ENCODE measurements around the gene MBLAC2. TPM values are rescaled to one million over a fixed set of nuclear protein-coding genes. Genes with fewer than 3 reads are reported as not detected.

MBLAC2 gene
- total RNA-seq, 1 donor from 2014 or later: 7.3 TPM

GRCh38 chr5:90418214-90418613 lies 56.4 kb downstream of the MBLAC2 start:
- CTCF ChIA-PET: no interaction called here
- TF ChIP-seq CTCF (IDR thresholded peaks at IDR 0.05): no peak
- no peaks in the 10 kb centered on the region for H3K9me3 Mint-ChIP-seq
- no peak overlapping the region for H3K27ac Mint-ChIP-seq
- no peak overlapping the region for H3K4me3 Mint-ChIP-seq
- H3K27me3 Mint-ChIP-seq: peaks cover 24% of the 10 kb centered on the region
- no peaks in the 10 kb centered on the region for H3K36me3 Mint-ChIP-seq (ENCODE audit: low read depth)
- DNase-seq: no peak
- H3K4me1 Mint-ChIP-seq: no peaks in the 10 kb centered on the region
- intact Hi-C loops (cut with micrococcal nuclease): no loop called here
- no peak for ATAC-seq (ENCODE audit: low read depth)
- POLR2A ChIA-PET: interaction anchor here (0.5 kb wide), 1 partner anchor 38 kb away, joined by 3 read pairs; no protein-coding TSS in a partner anchor

GRCh38 chr5:90410178-90410762 lies 64.3 kb downstream of the MBLAC2 start:
- peaks cover 7% of the 10 kb centered on the region for H3K4me1 Mint-ChIP-seq
- POLR2A ChIA-PET: interaction anchor here (0.5 to 2.6 kb wide), 22 partner anchors 10 to 1681 kb away, joined by 3 to 48 read pairs (median 4); partner anchors contain the start of genes ARRDC3, LYSMD3, MBLAC2 and MEF2C
- no peaks in the 10 kb centered on the region for H3K27me3 Mint-ChIP-seq
- peaks cover 17% of the 10 kb centered on the region for H3K36me3 Mint-ChIP-seq (ENCODE audit: low read depth)
- ATAC-seq (ENCODE audit: low read depth) (no peak), DNase-seq (no peak)
- H3K4me3 Mint-ChIP-seq: no peak overlapping the region
- no peak for TF ChIP-seq CTCF (IDR thresholded peaks at IDR 0.05)
- CTCF ChIA-PET: interaction anchor here (1.0 to 1.6 kb wide), 3 partner anchors 64 to 1681 kb away, joined by 3 to 6 read pairs (median 3); partner anchors contain the start of genes LYSMD3, MBLAC2 and POLR3G
- no peaks in the 10 kb centered on the region for H3K9me3 Mint-ChIP-seq
- intact Hi-C loops (cut with micrococcal nuclease): no loop called here
- H3K27ac Mint-ChIP-seq: no peak overlapping the region

- no peak for TF ChIP-seq CTCF (IDR thresholded peaks at IDR 0.05)
- POLR2A ChIA-PET: interaction anchor here (0.5 to 2.6 kb wide), 24 partner anchors 9 to 1750 kb away, joined by 3 to 48 read pairs (median 4); partner anchors contain the start of genes ARRDC3, LYSMD3, MBLAC2 and MEF2C
- Mint-ChIP-seq H3K27me3 (no peaks in the 10 kb centered on the region), H3K4me1 (peaks cover 11% of the 10 kb centered on the region), H3K9me3 (no peaks in the 10 kb centered on the region), H3K4me3 (no peak within 1 kb of the TSS), H3K27ac (no peak within 1 kb of the TSS), H3K36me3 (ENCODE audit: low read depth) (peaks cover 21% of the 10 kb centered on the region)
- peak; percentile 79 for DNase-seq
- intact Hi-C loops (cut with micrococcal nuclease): loop anchor here (1.0 to 5.0 kb wide), 5 partner anchors 65 to 1680 kb away; partner anchors contain the start of genes LYSMD3, MBLAC2 and POLR3G
- ATAC-seq (ENCODE audit: low read depth): peak; percentile 93
- CTCF ChIA-PET: interaction anchor here (1.1 to 1.6 kb wide), 2 partner anchors 65 to 120 kb away, joined by 3 to 6 read pairs; partner anchors contain the start of genes LYSMD3, MBLAC2 and POLR3G
Observed at GRCh38 chr5:90409318-90410177, 65.0 kb downstream of the MBLAC2 start, which contains the start of gene CETN3. Gene CETN3 (minus strand): TSS chr5:90409756. CDS start chr5:90409661, 95 bp downstream.

GRCh38 chr5:90408571-90409317 lies 65.8 kb downstream of the MBLAC2 start:
- intact Hi-C loops (cut with micrococcal nuclease): loop anchor here (1.0 to 5.0 kb wide), 5 partner anchors 66 to 1679 kb away; partner anchors contain the start of genes LYSMD3, MBLAC2 and POLR3G
- DNase-seq (no peak), ATAC-seq (ENCODE audit: low read depth) (no peak)
- ChIA-PET POLR2A (interaction anchor here (0.5 to 2.6 kb wide), 9 partner anchors 18 to 1519 kb away, joined by 3 to 48 read pairs (median 4); partner anchors contain the start of genes LYSMD3, MBLAC2 and POLR3G), CTCF (interaction anchor here (1.1 kb wide), 1 partner anchor 66 kb away, joined by 3 read pairs; the partner anchor contains the start of genes MBLAC2 and POLR3G)
- Mint-ChIP-seq H3K4me3 (no peak overlapping the region), H3K9me3 (no peaks in the 10 kb centered on the region), H3K27ac (no peak overlapping the region), H3K4me1 (peaks cover 11% of the 10 kb centered on the region), H3K27me3 (no peaks in the 10 kb centered on the region), H3K36me3 (ENCODE audit: low read depth) (peaks cover 25% of the 10 kb centered on the region)
- TF ChIP-seq CTCF (IDR thresholded peaks at IDR 0.05): no peak

Other genes with a start within 250 kb of the MBLAC2 start
- 19.1 and 20.3 TPM in 2 replicates for gene CETN3, start 65.0 kb downstream of the MBLAC2 start, total RNA-seq
- 2.9 and 3.1 TPM in 2 replicates for gene POLR3G, start 93 bp upstream of the MBLAC2 start, total RNA-seq
- 18.3 and 18.4 TPM in 2 replicates for gene LYSMD3, start 54.8 kb upstream of the MBLAC2 start, total RNA-seq
- gene ADGRV1, start 84.0 kb upstream of the MBLAC2 start, total RNA-seq: 0.13 TPM in 1 of 2 replicates, not detected in the other